ENCODE measurements around the gene HELZ.
"Not testable (repeated sequence)": the region's sequence is repeated elsewhere in the genome, so short reads cannot be mapped to it uniquely, and the experiment has no call there.

HELZ gene

DNA sequence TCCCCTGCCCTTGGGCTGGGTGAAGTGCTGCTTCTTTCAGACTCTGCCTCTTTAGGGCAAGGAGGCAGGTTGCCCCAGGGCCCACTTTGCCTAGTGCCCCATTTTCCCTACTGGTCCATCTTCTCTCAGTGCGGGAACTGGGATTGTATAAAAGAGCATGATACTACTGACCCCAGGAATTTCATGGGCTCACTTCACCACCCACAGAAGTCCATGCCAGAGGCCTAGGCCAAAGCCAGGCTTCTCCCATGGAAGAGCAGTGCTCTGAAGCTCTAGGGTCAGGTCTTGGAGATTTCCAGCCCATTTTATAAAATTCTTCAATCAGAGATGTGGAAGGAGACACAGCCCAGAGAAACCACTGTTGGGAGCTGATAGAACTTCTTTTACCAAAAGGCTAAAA, 194.9 kb downstream of the HELZ start:
- no peak for DNase-seq (ENCODE audit: low spot score)

DNA sequence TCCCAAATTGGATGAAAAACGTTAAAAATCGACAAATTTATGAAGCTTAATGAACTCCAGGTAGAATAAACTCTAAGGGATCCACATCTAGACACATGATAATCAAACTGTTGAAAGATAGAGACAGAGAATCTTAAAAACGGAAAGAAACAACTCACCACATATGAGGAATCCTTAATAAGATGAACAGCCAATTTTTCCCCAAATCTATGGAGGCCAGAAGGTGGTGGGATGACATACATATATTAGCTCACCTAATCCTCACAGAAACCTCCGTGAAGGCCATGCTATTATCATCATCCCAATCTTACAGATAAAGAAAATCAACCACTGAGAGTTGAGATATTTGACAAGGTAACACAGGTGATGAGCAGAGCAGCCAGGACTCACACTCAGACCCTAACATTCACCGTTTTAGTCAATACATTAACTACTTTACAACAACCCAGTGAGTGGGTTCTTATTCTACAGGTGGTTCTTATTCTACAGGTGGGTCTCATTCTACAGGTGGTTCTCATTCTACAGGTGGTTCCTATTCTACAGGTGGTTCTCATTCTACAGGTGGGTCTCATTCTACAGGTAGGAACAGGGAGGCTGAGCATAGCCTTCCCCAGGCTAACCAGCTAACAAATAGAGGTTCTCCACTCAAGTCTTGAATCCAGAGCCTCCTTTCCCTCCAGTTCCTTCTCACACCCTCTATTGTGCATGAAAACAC, 195.8 kb downstream of the HELZ start:
- DNase-seq (ENCODE audit: low spot score) = no peak

DNA sequence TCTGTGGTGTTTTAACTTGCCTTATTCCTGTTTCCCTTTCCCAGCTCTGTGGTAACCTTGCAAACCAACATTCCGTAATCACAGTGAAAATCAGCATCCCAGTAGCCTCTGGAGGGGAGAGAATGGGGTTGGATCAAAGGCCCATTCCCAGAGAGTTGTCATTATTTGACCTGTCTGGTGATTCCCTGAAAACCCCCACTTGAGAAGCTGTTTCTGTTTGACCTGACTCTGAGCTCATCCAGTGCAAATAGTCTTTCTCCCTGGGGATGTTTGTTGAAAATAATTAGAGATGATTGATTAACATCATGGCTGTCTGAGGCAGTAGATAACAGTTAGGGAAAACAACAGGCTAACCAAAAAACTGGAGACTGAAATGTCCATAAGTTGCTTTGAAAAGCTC, 197.6 kb downstream of the HELZ start:
- DNase-seq (ENCODE audit: low spot score) = no peak

DNA sequence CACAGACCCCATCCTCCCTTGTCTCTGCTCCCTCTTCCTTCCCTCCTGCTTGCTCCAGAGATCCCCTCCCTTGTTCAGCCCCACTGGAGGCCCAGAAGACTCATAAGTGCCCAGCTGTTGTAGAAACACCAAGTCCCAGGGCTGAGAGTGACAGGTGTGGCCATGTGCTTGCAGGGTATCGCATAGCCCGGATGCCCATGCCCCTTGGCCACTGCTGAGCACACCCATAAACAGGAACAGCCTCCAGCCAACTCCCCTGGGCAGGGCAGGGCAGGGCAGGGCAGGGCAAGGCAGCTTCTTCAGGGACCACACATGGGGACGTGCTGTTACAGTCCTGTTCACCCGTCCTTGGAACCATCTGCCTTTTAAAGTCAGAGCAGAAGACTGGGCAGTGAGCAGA, 198.6 kb downstream of the HELZ start:
- no peak for DNase-seq (ENCODE audit: low spot score)

DNA sequence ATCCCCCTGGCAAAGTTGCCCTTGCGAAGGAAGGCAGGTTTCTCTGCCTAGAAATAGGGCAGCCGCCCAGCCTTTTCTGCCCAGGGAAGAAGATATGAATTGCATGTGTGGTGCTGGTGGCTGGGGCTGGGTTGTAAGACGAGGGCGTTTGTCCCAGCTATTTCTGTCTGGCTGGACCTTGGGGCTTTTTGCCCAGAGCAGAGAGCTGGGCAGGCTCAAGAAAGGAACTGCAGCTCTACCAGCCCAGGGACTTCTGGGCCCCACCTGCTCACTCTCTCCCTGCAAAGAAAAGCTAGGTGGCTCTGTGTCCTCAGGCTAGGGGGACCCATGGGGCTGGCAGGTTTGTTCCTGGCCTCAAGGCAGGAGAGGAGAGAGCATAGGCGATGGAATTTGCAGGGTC, 200.1 kb downstream of the HELZ start:
- DNase-seq (ENCODE audit: low spot score) = no peak

DNA sequence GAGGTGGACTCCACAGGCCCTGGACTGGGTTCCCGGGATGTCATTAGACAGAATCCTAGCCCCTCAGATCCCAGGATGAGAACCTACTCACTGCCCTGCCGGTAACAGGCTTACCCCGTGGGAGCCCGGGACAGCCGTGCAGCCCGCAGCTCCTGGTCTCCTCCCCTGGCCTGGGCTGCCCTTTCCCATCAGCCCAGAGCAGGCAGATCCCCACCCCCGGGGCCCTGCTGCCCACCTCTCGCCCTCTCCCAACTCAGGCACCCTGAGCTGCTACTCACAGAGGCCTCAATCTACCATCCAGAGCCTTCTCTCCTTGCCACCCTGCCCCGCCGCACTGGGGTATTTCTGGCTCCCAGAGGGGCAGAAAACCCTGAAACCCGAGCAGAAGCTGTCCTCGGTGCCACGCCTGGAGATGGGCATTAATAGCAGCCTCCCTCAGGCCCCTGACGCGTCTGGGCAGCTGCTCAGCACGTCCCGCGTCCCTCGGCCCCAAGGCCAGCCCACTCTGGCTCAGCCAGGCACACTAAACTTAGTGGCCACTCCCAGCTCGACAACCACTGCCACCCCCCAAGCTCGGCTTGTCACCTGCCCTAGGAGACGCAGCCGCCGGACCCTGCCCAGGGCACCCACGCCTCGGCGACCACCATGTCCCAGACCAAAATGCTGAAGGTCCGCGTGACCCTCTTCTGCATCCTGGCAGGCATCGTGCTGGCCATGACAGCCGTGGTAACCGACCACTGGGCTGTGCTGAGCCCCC, 200.8 kb downstream of the HELZ start, which contains the start of gene CACNG1:
CACNG1 (plus strand) TSS at position 539 of the 757 bp plus-strand sequence; CDS start at position 646, 107 bp downstream.
- DNase-seq (ENCODE audit: low spot score) = no peak

DNA sequence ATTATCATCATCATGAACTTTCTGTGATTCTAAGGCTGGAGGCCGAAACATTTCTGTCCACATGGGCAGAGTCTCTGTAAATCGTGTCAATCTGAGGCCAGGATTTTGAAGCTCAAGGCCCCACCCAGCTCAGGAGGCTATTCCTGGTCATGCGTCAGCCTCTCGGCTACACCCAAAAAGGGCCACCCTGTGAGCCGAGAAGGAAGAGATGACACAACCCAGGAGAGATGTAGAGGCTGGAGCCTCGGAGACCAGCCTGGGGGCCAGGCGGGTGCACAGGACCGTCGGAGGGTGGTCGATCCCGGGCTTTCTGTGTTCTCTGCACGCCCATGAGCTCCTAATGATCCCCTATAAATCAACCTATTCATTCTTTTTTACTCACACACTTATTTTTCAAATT, 201.7 kb downstream of the HELZ start:
- no peak for DNase-seq (ENCODE audit: low spot score)

DNA sequence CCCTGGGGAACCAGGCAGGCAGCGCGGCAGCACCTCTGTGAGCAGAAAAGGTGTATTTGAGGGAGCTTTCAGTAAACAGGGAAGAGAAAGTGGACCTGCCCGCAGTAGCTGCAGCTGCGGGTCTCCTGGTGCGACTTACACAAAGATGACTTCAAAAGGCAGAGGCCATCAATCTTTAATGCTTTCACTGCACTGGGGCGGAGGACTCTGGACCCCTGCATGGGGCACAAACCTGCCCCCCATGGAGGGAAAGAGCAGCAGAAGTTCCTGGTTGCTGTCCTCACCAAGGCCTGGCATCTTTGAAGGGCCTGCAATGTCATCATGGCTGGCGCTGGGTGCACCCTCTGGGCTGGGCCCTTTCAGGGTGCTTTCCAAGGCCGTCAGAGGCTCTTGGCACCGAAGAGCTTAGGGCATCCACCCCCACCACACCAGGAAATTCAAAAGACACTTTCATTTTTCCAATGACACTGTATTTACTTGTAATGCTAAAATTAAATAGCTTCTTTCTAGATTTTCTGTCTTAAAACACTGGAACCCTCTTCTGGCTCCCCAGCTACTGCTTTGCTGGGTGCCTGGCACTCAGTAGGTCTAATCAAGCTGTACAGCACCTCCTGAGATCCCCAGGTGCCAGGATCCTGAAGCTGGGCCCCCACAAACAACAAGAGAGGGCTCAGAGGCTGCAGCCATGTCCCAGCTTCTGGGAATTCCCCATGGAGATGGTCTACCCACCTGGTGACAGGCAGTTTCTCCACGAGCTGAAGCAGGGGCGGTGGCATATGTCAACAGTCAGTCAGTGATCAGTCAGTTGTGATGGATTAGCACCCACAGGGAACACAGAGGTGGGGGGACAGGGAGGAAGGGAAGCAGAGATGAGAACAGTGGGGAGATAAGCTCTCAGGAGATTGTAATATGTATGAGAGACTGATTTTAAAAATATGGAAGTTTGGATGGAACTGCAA, 202.8 kb downstream of the HELZ start:
- DNase-seq (ENCODE audit: low spot score) = no peak

DNA sequence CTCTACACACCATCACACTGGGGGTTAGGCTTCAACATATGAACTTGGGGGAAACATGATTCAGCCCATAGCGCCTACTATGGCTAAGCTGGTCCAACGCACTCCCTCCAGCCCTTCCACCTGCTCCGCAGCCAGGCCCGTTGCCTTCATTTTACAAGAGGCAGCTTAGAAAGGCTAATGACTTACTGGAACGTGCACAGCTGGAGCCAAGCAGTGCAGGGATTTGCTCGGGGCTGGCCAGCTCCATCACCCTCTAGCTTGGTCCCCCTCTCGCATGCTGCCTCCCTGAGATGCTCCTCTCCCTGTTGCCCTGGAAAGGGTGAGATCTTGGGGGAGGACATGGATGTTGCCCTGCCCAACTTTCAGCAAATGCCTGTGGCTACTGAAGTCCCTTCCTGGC, 203.5 kb downstream of the HELZ start:
- no peak for DNase-seq (ENCODE audit: low spot score)

DNA sequence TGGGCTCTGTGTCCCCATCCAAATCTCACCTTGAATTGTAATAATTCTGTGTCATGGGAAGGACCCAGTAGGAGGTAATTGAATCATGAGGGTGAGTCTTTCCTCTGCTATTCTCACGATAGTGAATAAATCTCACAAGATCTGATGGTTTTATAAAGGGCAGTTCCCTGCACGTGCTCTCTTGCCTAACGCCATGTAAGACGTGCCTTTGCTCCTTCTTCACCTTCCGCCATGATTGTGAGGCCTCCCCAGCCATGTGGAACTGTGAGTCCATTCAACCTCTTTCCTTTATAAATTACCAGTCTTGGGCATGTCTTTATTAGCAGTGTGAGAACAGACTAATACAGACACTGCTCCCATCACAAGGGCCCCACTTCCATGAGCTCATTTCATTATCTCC, 203.9 kb downstream of the HELZ start:
- DNase-seq (ENCODE audit: low spot score) = not testable (repeated sequence)

DNA sequence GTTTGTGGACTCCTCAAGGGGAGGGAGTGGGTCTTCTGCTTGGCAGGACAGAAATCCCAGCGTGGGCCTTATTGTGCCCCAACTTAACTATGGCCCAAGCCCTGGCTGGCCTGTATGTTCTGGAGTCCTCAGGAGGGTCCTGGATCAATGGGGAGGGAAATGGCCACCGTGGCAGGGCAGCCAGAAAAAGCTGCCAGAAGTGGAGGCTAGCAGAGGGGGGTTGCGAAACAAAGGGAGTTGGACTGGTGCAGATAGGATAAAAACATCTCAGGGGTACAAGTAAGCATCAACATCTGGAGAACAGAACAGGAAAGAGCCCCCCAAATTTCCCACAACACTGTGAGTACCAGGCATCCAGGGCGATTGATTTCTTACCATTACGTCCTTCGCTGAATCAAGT, 204.3 kb downstream of the HELZ start:
- DNase-seq (ENCODE audit: low spot score) = no peak

DNA sequence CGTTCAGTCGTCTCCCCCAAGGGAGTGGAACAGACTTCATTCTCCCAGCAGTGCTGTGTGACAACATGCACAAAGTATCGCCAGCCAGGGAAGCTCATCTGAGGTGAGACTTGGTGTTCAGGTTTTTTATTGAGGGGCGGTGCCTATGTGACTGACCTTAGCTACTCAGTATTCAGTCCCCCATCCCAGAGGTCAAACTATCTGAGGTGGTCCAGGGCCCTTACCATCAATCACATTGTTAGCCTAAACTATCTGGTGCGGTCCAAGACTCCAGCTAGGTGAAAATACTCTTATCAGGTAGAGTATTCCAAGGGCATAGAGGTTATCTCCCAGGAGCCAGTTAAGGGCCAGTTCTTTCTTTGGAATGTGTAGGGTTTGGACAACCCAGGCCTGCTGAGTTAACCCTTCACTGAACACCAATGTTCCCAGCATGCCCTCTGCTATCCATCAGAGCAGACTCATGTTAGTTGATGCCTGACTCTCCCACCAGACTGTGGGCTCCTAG, 206.1 kb downstream of the HELZ start:
- no peak for DNase-seq (ENCODE audit: low spot score)

DNA sequence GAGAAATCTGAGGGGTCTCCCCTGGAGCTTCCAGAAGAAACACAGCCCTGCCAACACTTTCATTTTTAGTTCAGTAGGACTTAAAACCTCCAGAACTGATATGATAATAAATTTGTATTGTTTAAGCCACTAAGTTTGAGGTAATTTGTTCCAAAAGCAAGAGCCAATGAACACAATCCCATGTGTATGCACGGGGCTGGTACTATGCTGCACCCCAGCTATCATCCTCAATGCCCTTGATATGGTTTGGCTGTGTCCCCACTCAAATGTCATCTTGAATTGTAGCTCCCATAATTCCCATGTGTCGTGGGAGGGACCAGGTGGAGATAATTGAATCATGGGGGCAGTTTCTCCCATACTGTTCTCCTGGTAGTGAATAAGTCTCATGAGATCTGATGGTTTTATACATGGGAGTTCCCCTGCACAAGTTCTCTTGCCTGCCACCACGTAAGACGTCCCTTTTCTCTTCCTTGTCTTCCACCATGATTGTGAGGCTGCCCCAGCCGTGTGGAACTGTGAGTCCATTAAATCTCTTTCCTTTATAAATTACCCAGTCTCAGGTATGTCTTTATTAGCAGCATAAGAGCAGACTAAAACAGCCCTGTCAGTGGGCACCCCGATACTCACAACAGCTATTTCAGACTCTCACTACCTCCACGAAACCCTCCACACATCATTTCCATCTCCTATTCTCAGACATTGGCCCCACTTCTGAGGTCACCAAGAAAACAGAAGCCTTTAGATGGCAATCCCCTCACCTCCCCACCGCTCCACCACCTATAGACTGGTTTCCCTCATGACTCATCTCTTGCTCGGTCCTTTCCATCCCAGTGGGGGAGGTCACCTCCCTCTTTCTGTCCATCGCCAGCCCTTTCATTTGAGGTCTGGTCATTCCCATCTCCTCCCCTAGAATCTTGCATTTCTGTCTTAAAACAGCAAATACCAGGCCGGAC, 209.6 kb downstream of the HELZ start:
- DNase-seq (ENCODE audit: low spot score) = no peak

DNA sequence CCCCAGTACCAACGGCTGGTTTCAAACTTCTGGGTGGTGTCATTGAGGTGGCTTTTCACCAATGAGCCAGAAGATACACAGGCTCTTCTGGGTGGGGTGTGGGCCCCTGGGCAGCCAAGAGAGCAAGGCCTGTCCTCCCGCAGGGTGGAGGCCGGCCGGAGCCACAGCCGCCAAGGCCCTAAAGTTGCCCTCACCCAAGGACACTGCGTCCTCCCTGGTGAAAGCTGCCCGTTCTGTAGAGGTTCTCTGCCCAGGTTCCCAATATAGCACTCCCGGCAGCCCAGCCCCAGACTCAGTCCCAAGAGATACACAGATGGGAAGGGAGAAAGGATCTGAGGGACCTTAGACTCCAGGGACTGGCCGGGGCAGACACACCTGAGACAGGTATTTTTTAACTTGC, 211.4 kb downstream of the HELZ start:
- DNase-seq (ENCODE audit: low spot score) = no peak

DNA sequence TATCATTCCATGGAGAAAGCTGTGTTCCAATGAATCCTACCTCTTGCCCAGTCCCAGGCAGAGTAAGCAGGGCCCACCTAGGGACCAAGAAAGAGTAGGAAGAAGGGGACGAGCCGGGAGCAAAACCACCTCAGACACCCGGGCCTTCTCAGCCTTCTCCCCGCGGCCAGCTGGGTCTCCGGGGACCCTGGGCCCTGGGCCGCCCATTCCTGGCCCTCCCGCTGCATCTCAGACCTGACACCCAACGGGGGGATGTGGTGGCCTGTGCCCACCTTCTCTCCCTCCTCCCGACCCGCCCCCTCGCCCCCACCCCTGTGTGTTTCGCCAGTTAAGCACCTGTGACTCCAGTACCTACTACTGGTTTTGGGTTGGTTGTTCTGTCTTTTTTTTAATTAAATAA, 212.0 kb downstream of the HELZ start:
- no peak for DNase-seq (ENCODE audit: low spot score)

DNA sequence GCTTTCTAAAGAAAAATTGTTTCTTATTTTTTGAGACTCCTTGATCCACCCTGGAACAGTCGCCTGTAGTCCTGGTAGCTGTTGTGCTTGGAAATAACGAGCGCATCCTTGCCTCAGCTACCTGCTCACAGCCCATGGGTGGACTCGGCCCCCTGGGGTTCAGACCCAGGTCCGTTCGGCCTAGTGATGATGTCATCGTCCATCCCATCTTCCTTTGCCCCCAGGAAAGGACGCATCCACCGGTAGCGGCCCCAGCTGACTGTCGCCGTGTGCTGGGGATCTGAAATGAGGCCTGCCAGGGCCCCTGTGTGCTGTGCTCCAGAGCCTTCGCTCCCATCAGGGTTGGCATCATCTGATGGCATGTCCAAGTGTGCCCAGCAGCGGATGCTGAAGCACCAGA, 212.6 kb downstream of the HELZ start:
- no peak for DNase-seq (ENCODE audit: low spot score)

DNA sequence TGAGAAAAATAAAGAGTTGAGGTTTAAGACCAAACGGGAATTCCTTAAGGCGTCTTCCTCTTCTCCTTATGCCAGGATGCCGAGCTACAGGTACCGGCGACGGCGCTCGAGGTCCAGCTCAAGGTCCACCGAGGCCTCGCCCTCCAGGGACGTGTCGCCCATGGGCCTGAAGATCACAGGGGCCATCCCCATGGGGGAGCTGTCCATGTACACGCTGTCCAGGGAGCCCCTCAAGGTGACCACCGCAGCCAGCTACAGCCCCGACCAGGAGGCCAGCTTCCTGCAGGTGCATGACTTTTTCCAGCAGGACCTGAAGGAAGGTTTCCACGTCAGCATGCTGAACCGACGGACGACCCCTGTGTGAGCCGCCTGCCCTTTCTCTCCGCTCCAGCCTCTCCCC, 214.4 kb downstream of the HELZ start:
- no peak for DNase-seq (ENCODE audit: low spot score)

DNA sequence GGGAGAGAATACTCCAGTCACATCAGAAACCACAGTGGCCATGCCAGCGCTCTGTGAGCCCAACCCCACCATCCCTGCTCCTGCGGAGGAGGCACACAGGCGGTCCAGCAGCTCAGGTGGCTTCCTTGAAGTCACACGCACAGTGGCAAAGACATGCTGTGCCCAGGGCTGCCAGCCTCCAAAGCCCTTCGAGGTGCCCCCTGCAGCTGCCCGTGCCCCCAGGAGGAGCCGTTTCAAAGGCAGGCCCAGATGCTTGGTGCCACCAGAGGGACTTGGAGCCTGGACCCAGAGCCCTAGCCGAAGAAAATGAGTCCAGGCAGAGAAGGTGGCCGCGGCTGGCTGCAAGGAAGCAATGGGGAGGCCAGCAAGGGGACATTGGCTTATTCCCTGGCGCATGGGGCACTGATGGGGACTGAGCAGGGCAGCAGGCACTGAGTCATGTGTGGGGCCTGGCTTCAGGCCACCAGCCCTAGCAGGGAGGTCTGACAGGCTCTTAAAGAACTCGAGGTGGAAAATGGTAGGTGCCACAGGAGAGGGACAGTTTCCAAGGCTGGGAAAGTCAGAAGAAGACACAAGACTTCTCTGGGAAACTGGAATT, 217.9 kb downstream of the HELZ start:
- no peak for DNase-seq (ENCODE audit: low spot score)

DNA sequence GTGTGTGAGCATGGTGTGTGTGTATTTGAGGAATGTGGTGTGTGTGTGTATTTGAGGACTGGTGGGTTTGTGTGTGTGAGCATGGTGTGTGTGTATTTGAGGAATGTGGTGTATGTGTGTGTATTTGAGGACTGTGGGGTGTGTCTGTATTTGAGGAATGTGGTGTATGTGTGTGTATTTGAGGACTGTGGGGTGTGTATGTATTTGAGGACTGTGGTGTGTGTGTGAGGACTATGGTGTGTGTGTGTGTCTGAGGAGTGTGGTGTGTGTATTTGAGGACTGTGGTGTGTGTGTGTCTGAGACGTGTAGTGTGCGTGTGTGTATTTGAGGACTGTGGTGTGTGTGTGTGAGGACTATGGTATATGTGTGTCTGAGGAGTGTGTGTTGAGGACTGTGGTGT, 218.7 kb downstream of the HELZ start:
- DNase-seq (ENCODE audit: low spot score) = no peak

DNA sequence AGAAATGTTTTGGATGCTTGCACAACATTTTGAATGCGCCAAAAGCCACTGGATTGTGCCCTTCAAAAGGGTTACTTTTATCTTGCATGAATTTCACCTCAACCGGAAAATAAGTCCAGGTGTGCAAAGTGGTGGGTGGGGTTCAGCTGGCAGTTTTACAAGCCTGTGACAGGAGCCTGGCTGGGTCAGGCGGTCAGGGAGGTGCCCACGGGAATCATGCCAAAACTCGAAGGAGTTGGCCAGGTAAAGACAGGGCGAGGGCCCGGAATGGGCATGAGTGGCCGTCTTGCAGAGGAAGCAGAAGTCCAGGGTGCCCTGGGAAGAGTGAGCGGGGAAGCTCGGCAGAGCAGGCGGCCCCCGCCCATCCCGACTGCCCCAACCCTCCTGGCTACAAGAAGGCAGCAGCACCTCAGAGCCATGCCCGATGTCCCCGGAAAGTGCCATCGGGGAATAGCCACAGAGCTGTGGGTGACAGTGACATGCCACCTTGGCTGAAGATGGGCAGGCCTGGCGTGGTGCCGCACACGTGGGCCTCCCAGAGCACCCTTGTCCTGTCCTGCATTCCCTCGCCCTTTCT, 219.7 kb downstream of the HELZ start:
- DNase-seq (ENCODE audit: low spot score) = no peak
